Measurements from ENCODE around the gene GRIA3.

Gene GRIA3

DNA sequence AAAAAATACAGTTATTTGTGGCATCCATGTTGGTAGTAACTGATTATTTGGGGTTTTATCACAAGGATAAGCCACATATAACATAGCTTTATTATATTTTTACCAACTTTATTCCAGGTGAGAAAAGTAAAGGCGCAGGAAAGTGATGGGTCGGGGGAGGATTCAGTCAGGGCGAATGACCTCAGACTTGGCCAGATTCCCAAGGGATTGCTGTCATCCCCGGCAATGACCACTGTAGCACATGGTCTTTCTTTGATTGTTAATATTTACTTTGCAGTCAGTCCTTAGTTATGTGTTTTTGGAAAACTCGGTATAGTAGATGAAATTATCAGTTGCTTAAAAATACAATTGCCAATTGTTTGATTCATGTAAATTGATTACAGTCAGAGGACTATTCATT is 17.6 kb downstream of the GRIA3 start:
- DNase-seq = no peak

DNA sequence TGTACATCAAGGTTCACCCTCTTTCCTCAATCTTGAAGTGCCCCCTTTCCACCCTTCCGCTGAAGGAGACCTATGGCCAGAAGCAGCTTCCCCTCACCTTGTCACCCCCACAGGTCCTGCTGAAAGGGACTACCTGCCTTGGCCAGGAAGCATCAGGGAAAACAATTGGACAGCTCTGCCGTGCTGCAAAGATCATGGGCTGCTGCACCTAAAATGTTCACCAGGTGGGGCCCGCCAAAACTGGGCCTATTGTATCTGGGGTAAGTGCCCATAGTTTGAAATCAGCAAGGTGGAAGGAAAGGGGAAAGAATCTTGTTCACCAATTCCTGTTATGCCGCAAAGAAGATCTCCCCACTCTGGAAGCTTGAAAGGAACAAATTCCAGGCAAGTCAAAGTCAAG is 18.4 kb downstream of the GRIA3 start:
- no peak for DNase-seq

- DNase-seq = no peak
Measured at GRCh38 chrX:123203772-123204171, 19.7 kb downstream of the GRIA3 start.

DNA sequence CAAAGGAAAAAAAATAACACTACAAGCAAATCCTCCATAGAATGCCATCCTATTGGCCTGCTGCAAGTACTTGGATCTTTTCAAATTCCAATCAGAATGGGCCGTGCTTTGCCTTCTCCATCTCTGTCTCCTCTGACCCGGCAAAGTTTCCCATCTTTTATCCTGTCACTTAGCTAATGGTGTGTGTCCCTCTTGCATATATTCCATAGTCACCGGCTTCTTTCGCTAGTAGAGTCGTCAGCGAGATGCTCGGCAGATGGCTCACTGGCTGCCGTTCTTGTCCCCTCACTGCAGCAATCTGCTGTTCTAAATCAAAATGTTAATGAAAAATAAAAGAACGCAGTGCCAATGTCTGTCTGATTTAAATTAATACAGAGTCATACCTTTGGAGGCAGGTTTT is 22.1 kb downstream of the GRIA3 start:
- no peak for DNase-seq

GRCh38 chrX:123210252-123210651 is 26.2 kb downstream of the GRIA3 start:
- DNase-seq = no peak

DNA sequence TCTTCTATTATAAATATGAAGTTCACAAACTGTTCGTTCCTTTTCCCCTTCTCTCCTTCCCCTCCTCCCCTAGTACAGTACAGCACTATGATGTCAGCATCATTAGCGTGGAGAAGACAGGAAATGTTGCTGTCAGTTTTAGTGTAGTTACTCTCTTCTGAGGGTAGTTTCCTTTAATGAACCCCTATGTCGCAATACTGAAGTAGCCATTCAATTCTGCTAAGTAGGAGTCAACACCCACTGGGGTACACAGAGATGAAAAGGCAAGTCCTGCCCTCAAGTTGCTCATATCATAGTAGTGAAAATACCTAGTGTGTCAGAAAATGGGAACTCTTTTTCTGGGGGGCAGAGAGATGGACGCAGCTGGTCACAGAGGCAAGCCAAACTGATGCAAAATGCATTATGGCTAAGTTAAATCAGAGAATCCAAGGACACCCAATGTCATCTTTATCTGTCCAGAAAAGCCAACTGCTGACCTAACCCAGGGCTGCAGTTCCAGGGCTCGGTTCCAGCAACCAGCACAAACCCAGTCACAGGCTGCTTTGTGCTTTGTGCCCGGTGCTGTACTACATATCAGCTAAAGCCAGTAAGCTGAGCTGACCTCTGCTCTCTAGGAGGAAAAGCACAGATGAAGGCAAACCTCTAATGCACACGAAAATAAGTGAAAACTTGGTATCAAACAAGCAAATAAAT is 31.5 kb downstream of the GRIA3 start:
- DNase-seq = no peak

- DNase-seq = no peak
Measured at GRCh38 chrX:123217077-123217476, 33.0 kb downstream of the GRIA3 start.

GRCh38 chrX:123217728-123218127 is 33.6 kb downstream of the GRIA3 start:
- no peak for DNase-seq

DNA sequence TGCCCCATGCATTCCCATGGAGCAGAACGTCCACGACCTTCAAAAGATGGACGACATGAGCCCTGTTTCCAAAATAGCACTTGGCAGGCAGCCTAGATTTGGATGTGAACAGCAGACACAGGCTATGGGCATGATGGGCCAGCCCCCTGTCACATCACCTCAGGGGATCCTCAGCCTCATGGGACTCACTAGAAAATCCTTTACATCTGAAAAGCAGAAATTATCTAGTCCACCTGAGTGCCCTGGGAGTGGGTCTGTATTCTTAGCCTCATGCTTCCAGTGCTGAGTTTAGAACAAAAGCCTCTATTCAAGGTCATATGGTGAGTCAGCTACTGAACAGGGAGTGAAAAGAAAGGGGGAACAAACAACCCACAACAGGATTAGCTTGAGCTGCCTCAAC is 35.8 kb downstream of the GRIA3 start:
- no peak for DNase-seq

- no peak for DNase-seq
Measured at GRCh38 chrX:123222920-123223319, 38.8 kb downstream of the GRIA3 start.

DNA sequence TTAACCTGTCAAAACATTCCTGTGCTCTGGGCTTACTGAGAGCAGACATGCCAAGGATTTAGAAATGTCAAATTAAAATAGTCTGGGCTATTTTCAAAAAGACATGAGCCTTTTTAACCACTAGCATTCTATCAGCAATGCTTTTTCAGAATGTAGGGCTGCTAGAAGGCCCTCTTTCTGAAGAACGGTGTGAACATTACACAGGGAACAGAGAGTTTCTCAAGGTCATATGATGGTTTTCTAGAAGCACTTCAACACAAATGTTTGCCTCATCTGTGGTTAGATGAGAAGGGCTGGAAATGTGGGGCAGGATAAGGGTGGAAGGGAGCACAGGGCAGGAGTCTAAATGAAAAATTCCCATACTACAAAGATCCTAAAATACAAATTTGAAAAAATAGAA is 39.3 kb downstream of the GRIA3 start:
- no peak for DNase-seq

DNA sequence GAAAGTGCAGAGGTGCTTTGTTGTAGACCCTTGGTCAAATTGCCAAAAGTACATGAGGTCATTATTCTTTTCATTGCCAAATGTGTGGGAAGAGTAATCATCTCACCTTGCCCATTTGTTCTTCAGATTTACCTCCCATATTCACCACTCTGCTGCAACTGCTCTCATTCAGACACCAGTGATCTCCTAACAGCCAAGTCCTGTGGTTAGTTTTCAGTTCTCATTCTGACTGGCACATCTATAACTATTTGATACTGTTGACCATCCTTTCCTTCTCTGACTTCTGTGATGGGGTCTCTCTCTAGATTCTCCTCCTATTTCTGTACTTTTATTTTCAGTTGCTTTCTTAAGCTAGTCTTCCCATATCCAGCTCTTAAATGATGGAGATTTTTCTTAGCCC is 39.8 kb downstream of the GRIA3 start:
- no peak for DNase-seq

DNA sequence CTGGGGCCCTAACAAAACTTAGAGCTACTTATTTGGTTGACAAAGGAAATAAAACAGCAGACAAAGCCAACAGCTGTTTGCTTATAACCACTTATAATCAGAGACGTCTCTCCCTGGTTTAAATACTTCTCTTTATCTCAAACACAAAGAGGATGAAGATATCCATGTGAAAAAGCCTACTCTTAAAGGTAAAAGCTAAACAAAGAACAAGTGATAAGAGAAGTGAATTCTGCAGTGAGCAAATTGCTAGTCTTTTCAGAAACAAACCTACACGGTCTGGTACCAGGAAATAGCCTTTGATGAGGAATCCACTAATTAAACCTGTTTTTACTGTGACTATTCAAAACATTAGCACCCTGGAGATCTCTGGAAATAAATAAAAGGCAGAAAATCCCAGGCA is 46.7 kb downstream of the GRIA3 start:
- DNase-seq = no peak

DNA sequence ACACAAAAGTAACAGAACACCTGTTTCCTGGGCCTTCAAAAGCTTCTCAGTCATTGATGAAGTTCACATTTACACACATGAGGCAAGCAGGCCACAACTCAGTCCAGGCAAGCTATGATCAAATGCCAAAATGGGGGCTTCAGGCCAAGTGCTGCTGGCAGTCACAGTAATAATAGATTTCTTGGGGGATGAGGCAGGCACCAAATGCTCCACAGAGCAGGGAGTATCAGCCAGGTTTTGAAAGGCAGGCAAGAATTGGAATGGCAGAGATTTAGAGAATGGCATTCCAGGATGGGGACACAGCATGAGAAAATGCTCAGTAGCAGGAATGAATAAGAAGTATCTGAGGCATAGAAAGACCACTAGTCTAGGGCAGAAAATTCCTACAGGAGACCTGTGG is 52.8 kb downstream of the GRIA3 start:
- no peak for DNase-seq

GRCh38 chrX:123237271-123237670 is 53.2 kb downstream of the GRIA3 start:
- DNase-seq = no peak

GRCh38 chrX:123254457-123254856 is 70.4 kb downstream of the GRIA3 start:
- DNase-seq = no peak

GRCh38 chrX:123256378-123256777 is 72.3 kb downstream of the GRIA3 start:
- DNase-seq = no peak

- no peak for DNase-seq
Measured at GRCh38 chrX:123260920-123261418, 76.9 kb downstream of the GRIA3 start.

- DNase-seq = no peak
Measured at GRCh38 chrX:123263270-123263669, 79.2 kb downstream of the GRIA3 start.

DNA sequence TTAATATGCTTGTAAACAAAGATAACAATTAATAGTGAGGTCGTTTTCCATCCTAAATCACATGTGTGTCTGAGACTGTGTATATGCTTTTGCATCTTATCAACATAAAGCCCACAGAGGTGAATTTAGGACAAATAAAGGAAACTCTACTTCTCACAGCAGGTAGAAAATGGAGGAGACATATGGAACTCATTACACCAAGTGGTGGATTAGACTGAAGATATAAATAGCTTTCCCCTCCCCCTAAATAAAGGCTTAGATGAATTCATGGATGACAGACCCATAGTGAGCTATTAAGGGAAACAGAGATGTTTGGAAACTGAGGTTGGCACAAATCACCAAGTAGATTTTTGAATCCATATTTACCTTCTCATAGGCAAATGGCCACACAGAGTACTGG is 79.7 kb downstream of the GRIA3 start:
- no peak for DNase-seq

GRCh38 chrX:123267220-123267619 is 83.1 kb downstream of the GRIA3 start:
- DNase-seq = no peak

DNA sequence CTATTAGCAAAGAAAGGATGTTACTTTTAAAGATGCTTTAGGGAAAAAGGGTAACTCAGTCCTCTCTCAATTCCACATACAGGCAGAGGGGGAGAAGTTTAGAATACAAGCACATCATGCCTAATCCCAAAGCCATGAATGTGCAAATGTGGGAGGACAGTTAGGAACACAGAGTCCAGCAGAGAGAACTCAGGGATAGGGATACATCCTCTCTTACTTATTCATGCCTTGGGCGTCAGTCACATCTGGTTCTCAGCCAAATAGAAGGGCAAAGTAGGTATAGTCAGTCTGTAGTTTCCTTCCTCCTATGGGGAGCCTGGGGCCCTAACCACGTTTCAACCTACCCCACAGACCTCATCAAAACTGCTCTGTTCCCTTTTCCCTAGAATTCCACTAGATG is 87.8 kb downstream of the GRIA3 start:
- no peak for DNase-seq

DNA sequence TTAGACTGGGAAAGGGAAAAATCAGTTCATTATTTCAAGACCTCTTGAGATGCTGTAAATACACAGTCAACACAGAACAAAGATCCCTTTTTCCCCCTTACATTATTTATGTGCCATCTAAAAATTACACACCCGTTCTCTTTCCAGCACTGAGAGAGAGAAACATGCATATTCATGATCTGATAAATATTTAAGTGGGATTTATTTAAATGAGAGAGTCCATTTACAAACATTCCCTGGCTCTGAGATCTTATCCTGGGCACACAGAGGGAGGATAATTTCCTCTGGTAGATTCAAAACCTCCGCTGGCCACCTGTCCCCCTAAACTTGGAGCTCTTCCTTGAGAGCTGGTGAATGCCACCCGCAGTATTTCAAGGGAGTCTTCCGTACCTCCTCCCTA is 88.6 kb downstream of the GRIA3 start:
- no peak for DNase-seq

GRCh38 chrX:123274796-123275195 is 90.7 kb downstream of the GRIA3 start:
- no peak for DNase-seq

DNA sequence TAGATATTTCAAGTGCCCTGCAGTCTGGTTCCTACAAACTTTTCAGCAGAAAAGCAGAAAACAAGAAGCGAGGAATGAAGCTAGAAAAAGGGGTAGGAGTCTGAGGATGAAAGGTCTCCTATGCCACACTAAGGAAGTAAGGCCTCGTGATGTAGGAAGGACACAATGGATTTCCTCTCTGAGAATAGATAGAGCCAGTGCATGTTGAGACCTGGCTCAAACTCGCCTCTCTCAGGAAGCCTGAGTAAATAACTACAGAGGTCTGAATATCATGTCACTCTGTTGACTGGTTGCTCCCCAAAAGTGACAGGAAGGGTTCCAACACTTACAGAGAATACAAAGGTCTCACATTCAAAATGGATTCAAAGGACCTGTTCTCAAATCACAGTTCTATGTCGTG is 93.3 kb downstream of the GRIA3 start:
- no peak for DNase-seq
